HG02678 (cell line): ENCODE data around the gene UNC5A.

Experiments used
- ATAC-seq: cut with Tn5 transposase; IDR thresholded peaks from one replicate; pipeline ENCODE4 v1.9.1; 2021; ENCODE audit warnings: mild to moderate bottlenecking, moderate library complexity; ENCODE audit not compliant: unreplicated experiment

Gene UNC5A

GRCh38 chr5:176916337-176916736 lies 106.0 kb downstream of the UNC5A start:
- no peak for ATAC-seq

DNA sequence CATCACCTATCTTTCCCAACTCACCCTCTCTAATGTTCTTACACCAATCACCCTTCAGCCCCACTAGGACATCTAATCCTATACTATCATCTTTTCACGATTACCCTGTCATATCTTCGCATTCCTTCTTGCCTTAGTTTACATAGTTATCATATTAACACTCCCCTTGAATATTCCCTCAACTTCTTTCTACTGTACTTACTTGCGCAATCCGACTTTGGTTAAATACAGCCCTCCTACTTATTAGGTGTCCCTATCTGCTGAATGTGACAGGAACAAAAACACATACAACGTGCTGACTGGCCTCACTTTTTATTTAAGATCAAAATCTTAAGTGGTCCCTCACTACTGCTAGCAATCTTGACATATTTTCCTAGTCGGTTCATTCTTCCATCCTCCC lies 108.3 kb downstream of the UNC5A start:
- ATAC-seq: no peak

- ATAC-seq: no peak
Observed at GRCh38 chr5:176921714-176922113, 111.4 kb downstream of the UNC5A start.

GRCh38 chr5:176922817-176923216 lies 112.5 kb downstream of the UNC5A start:
- no peak for ATAC-seq

DNA sequence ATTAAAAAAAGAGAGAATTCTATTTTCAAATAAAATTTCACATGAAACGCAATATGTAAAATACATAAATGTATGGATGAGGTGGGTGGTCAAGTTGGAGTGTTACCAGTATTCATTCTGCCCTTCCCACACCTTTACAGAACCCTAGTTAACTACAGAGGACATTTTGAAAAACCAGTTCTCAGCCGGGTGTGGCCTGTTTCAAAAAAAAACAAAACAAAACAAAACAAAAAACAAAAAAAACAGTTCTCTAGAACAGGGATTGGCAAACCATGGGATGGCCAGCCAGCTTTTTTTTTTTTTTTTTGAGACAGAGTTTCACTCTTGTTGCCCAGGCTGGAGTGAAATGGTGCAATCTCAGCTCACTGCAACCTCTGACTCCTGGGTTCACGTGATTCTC lies 117.2 kb downstream of the UNC5A start:
- ATAC-seq: no peak

DNA sequence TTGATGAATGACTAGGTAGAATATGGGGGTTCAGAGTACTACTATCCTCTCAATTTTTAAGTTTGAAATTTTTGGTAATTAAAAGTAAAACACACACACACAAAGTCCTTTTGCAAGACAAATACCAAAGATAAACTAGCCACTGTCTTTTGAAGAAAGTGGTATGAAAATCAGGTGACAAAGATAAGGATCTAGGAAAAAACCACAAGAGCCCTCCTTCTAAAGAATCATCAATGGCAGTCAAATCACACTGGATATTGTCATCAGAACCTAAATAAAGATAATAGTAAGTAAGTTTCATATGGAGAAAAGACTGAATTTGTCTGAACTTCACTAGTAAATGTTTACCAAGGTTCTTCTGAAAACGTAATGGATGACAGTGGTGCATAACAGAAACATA lies 119.3 kb downstream of the UNC5A start:
- ATAC-seq: no peak
